WTC11 (cell line): ENCODE data around the gene RHOBTB1. TPM values are rescaled to one million over a fixed set of nuclear protein-coding genes. Genes with fewer than 3 reads are reported as not detected.

Source experiments
- ATAC-seq: fragments of 200-7000 bp; cut with Tn5 transposase; 2 replicates; pipeline ENCODE4 v1.10.0; 2021; ENCODE audit warnings: mild to moderate bottlenecking, moderate library complexity
- CTCF ChIA-PET: fragments of 300-600 bp; sonication (Branson Sonifier 250); formaldehyde crosslinking; loops from one replicate; lab custom pipeline; 2021; ENCODE audit warnings: antibody characterized with exemption; lab: Charles Lee
- POLR2A ChIA-PET: fragments of 350-600 bp; sonication (Branson Sonifier 250); formaldehyde crosslinking; loops from one replicate; lab custom pipeline; 2021; ENCODE audit warnings: antibody characterized with exemption; lab: Charles Lee
- DNase-seq: peaks from one replicate; pipeline ENCODE4 v3.0.0; 2021; ENCODE audit warnings: low spot score
- H3K27ac Mint-ChIP-seq: 2 replicates; pipeline ENCODE4 v1.8.0; 2021; ENCODE audit warnings: mixed read lengths
- H3K27me3 Mint-ChIP-seq: 2 replicates; pipeline ENCODE4 v1.8.0; 2021; ENCODE audit warnings: low read depth, mild to moderate bottlenecking, moderate library complexity, mixed read lengths
- H3K36me3 Mint-ChIP-seq: 2 replicates; pipeline ENCODE4 v1.8.0; 2021; ENCODE audit warnings: mixed read lengths
- H3K4me1 Mint-ChIP-seq: 2 replicates; pipeline ENCODE4 v1.8.0; 2022; ENCODE audit warnings: mixed read lengths
- H3K4me3 Mint-ChIP-seq: 2 replicates; pipeline ENCODE4 v1.8.0; 2021; ENCODE audit warnings: mild to moderate bottlenecking, moderate library complexity, mixed read lengths
- H3K9me3 Mint-ChIP-seq: 2 replicates; pipeline ENCODE4 v1.8.0; 2021; ENCODE audit warnings: mixed read lengths
- CBFB ChIP-seq: sonication (generic); formaldehyde crosslinking; IDR thresholded peaks from 2 replicates; pipeline ENCODE4 v1.8.1; 2022; ENCODE audit warnings: mild to moderate bottlenecking, low read depth, missing genetic modification reagents
- ETV6 ChIP-seq: sonication (generic); formaldehyde crosslinking; IDR thresholded peaks from 2 replicates; pipeline ENCODE4 v1.8.1; 2022; ENCODE audit warnings: mild to moderate bottlenecking, missing genetic modification reagents
- GTF2I ChIP-seq: fragments of 250-450 bp; sonication (Bioruptor Pico); conservative IDR thresholded peaks from 2 replicates; pipeline ENCODE4 v1.4.0; 2021; ENCODE audit warnings: mild to moderate bottlenecking
- IRF2 ChIP-seq: sonication (generic); formaldehyde crosslinking; IDR thresholded peaks from 2 replicates; pipeline ENCODE4 v1.8.0; 2022; ENCODE audit warnings: low read depth, missing genetic modification reagents, borderline replicate concordance
- JAZF1 ChIP-seq: fragments of 250-450 bp; sonication (Bioruptor Pico); IDR thresholded peaks from 2 replicates; pipeline ENCODE4 v1.9.0; 2021; ENCODE audit warnings: moderate library complexity, mild to moderate bottlenecking, inconsistent platforms
- JUN ChIP-seq: sonication (generic); formaldehyde crosslinking; IDR thresholded peaks from 2 replicates; pipeline ENCODE4 v1.8.0; 2023; ENCODE audit warnings: mild to moderate bottlenecking, missing genetic modification reagents
- NFATC4 ChIP-seq: fragments of 250-450 bp; sonication (Bioruptor Pico); IDR thresholded peaks from 2 replicates; pipeline ENCODE4 v1.9.0; 2021; ENCODE audit warnings: mild to moderate bottlenecking
- NR2C2 ChIP-seq: sonication (generic); formaldehyde crosslinking; IDR thresholded peaks from 2 replicates; pipeline ENCODE4 v1.8.0; 2022; ENCODE audit warnings: mild to moderate bottlenecking, missing genetic modification reagents
- RELA ChIP-seq: sonication (generic); formaldehyde crosslinking; IDR thresholded peaks from 2 replicates; pipeline ENCODE4 v1.8.1; 2022; ENCODE audit warnings: missing genetic modification reagents, mild to moderate bottlenecking, borderline replicate concordance
- SMAD4 ChIP-seq: sonication (generic); formaldehyde crosslinking; IDR thresholded peaks from 2 replicates; pipeline ENCODE4 v1.8.0; 2022; ENCODE audit warnings: mild to moderate bottlenecking, missing genetic modification reagents
- ZNF138 ChIP-seq: sonication (generic); formaldehyde crosslinking; conservative IDR thresholded peaks from 2 replicates; pipeline ENCODE4 v1.8.1; 2022; ENCODE audit warnings: mild to moderate bottlenecking, moderate library complexity, missing genetic modification reagents
- ZNF263 ChIP-seq: sonication (generic); formaldehyde crosslinking; IDR thresholded peaks from 2 replicates; pipeline ENCODE4 v1.8.1; 2022; ENCODE audit warnings: low read depth, mild to moderate bottlenecking, moderate library complexity, missing genetic modification reagents
- ZNF396 ChIP-seq: fragments of 250-450 bp; sonication (Bioruptor Pico); IDR thresholded peaks from 2 replicates; pipeline ENCODE4 v1.8.0; 2021; ENCODE audit warnings: mild to moderate bottlenecking, moderate library complexity, borderline replicate concordance
- ZNF671 ChIP-seq: fragments of 250-450 bp; sonication (Bioruptor Pico); IDR thresholded peaks from 2 replicates; pipeline ENCODE4 v1.8.0; 2021; ENCODE audit warnings: mild to moderate bottlenecking
- total RNA-seq: library from RNA; stranded (reverse); gene quantifications from 3 replicates; pipeline ENCODE4 v1.2.3, GENCODE V29; 2021
- TF ChIP-seq, protein P1 (sequence below): sonication (generic); formaldehyde crosslinking; IDR thresholded peaks from 2 replicates; pipeline ENCODE4 v1.8.0; 2023; ENCODE audit warnings: missing genetic modification reagents, mild to moderate bottlenecking, borderline replicate concordance
- TF ChIP-seq, protein P2 (sequence below): fragments of 250-450 bp; sonication (Bioruptor Pico); IDR thresholded peaks from 2 replicates; pipeline ENCODE4 v1.9.0; 2021; ENCODE audit warnings: mild to moderate bottlenecking
- TF ChIP-seq, protein P3 (sequence below): sonication (generic); formaldehyde crosslinking; IDR thresholded peaks from 2 replicates; pipeline ENCODE4 v1.8.0; 2023; ENCODE audit warnings: missing genetic modification reagents
- TF ChIP-seq, protein P4 (sequence below): sonication (generic); formaldehyde crosslinking; IDR thresholded peaks from 2 replicates; pipeline ENCODE4 v1.8.1; 2022; ENCODE audit warnings: mild to moderate bottlenecking, missing genetic modification reagents, moderate library complexity, borderline replicate concordance
- TF ChIP-seq, protein P5 (sequence below): sonication (generic); formaldehyde crosslinking; conservative IDR thresholded peaks from 2 replicates; pipeline ENCODE4 v1.8.1; 2023; ENCODE audit warnings: mild to moderate bottlenecking, low read depth, missing genetic modification reagents, moderate library complexity
- TF ChIP-seq, protein P6 (sequence below): sonication (generic); formaldehyde crosslinking; IDR thresholded peaks from 2 replicates; pipeline ENCODE4 v1.8.1; 2023; ENCODE audit warnings: mild to moderate bottlenecking, moderate library complexity, missing genetic modification reagents
- TF ChIP-seq, protein P7 (sequence below): fragments of 250-450 bp; sonication (Bioruptor Pico); IDR thresholded peaks from 2 replicates; pipeline ENCODE4 v1.9.0; 2021; ENCODE audit warnings: moderate library complexity, mild to moderate bottlenecking, inconsistent platforms, borderline replicate concordance

Gene RHOBTB1
- total RNA-seq, 1 experiment from 2014 or later, result 6.9 TPM

DNA sequence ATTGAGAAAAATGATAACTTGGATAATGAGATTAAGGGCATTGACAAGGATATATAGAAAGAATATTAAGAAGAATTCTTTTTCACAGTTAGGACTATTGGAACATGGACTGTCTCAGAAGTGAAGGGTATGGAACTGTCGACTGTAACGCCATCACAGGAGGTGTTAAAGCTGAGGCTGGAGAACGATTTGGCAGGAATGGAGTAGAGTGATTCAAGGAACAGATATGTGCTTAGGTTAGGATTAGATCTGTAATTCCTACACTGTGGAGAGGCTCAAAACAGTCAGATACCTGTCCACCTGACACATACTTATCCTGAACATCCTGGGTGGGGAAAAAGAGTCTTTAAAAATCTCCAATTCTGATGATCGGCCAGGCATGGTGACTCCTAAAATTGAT lies 30.9 kb downstream of the RHOBTB1 start (continued):
- TF ChIP-seq, protein P1, sequence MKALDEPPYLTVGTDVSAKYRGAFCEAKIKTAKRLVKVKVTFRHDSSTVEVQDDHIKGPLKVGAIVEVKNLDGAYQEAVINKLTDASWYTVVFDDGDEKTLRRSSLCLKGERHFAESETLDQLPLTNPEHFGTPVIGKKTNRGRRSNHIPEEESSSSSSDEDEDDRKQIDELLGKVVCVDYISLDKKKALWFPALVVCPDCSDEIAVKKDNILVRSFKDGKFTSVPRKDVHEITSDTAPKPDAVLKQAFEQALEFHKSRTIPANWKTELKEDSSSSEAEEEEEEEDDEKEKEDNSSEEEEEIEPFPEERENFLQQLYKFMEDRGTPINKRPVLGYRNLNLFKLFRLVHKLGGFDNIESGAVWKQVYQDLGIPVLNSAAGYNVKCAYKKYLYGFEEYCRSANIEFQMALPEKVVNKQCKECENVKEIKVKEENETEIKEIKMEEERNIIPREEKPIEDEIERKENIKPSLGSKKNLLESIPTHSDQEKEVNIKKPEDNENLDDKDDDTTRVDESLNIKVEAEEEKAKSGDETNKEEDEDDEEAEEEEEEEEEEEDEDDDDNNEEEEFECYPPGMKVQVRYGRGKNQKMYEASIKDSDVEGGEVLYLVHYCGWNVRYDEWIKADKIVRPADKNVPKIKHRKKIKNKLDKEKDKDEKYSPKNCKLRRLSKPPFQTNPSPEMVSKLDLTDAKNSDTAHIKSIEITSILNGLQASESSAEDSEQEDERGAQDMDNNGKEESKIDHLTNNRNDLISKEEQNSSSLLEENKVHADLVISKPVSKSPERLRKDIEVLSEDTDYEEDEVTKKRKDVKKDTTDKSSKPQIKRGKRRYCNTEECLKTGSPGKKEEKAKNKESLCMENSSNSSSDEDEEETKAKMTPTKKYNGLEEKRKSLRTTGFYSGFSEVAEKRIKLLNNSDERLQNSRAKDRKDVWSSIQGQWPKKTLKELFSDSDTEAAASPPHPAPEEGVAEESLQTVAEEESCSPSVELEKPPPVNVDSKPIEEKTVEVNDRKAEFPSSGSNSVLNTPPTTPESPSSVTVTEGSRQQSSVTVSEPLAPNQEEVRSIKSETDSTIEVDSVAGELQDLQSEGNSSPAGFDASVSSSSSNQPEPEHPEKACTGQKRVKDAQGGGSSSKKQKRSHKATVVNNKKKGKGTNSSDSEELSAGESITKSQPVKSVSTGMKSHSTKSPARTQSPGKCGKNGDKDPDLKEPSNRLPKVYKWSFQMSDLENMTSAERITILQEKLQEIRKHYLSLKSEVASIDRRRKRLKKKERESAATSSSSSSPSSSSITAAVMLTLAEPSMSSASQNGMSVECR, result no peak
- no peak for TF ChIP-seq ZNF263 (CRISPR knock-in tag)
- TF ChIP-seq ZNF671 (CRISPR knock-in tag), result no peak
- TF ChIP-seq JUN (CRISPR knock-in tag), result no peak
- TF ChIP-seq IRF2 (CRISPR knock-in tag), result no peak
- TF ChIP-seq, protein P2, sequence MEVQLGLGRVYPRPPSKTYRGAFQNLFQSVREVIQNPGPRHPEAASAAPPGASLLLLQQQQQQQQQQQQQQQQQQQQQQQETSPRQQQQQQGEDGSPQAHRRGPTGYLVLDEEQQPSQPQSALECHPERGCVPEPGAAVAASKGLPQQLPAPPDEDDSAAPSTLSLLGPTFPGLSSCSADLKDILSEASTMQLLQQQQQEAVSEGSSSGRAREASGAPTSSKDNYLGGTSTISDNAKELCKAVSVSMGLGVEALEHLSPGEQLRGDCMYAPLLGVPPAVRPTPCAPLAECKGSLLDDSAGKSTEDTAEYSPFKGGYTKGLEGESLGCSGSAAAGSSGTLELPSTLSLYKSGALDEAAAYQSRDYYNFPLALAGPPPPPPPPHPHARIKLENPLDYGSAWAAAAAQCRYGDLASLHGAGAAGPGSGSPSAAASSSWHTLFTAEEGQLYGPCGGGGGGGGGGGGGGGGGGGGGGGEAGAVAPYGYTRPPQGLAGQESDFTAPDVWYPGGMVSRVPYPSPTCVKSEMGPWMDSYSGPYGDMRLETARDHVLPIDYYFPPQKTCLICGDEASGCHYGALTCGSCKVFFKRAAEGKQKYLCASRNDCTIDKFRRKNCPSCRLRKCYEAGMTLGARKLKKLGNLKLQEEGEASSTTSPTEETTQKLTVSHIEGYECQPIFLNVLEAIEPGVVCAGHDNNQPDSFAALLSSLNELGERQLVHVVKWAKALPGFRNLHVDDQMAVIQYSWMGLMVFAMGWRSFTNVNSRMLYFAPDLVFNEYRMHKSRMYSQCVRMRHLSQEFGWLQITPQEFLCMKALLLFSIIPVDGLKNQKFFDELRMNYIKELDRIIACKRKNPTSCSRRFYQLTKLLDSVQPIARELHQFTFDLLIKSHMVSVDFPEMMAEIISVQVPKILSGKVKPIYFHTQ (CRISPR knock-in tag), result no peak
- TF ChIP-seq ZNF396 (CRISPR knock-in tag), result no peak
- TF ChIP-seq, protein P3, sequence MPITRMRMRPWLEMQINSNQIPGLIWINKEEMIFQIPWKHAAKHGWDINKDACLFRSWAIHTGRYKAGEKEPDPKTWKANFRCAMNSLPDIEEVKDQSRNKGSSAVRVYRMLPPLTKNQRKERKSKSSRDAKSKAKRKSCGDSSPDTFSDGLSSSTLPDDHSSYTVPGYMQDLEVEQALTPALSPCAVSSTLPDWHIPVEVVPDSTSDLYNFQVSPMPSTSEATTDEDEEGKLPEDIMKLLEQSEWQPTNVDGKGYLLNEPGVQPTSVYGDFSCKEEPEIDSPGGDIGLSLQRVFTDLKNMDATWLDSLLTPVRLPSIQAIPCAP (CRISPR knock-in tag), result no peak

DNA sequence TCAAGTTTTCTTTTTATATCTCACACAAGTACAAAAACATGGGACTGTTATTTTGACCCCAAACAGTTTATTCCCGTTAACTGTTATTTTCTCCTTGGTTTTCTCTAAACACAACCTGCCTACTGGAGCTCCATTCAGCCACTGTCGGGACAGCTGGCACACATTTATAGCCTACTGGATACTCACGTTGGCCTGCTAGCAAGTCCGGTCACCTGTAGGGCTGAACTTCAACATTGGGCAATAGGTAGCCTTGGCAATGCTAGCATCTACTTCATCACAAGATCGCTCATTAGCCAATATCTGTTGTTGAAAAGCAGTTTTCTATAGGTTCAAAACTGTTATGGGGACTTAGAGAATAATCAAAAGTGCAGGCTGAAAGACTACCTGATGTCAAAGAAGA lies 32.3 kb downstream of the RHOBTB1 start:
- no peak for DNase-seq
- no peak overlapping the region for H3K27ac Mint-ChIP-seq
- H3K4me1 Mint-ChIP-seq, result peaks cover 2% of the 10 kb centered on the region; the same call in 1 of the 2 replicates
- peaks cover 10% of the 10 kb centered on the region for H3K9me3 Mint-ChIP-seq
- TF ChIP-seq CBFB (CRISPR knock-in tag), result no peak
- no peak for TF ChIP-seq ZNF138 (CRISPR knock-in tag)
- no peak for TF ChIP-seq ETV6 (CRISPR knock-in tag)
- TF ChIP-seq, protein P4, sequence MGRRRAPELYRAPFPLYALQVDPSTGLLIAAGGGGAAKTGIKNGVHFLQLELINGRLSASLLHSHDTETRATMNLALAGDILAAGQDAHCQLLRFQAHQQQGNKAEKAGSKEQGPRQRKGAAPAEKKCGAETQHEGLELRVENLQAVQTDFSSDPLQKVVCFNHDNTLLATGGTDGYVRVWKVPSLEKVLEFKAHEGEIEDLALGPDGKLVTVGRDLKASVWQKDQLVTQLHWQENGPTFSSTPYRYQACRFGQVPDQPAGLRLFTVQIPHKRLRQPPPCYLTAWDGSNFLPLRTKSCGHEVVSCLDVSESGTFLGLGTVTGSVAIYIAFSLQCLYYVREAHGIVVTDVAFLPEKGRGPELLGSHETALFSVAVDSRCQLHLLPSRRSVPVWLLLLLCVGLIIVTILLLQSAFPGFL, result no peak
- TF ChIP-seq, protein P5, sequence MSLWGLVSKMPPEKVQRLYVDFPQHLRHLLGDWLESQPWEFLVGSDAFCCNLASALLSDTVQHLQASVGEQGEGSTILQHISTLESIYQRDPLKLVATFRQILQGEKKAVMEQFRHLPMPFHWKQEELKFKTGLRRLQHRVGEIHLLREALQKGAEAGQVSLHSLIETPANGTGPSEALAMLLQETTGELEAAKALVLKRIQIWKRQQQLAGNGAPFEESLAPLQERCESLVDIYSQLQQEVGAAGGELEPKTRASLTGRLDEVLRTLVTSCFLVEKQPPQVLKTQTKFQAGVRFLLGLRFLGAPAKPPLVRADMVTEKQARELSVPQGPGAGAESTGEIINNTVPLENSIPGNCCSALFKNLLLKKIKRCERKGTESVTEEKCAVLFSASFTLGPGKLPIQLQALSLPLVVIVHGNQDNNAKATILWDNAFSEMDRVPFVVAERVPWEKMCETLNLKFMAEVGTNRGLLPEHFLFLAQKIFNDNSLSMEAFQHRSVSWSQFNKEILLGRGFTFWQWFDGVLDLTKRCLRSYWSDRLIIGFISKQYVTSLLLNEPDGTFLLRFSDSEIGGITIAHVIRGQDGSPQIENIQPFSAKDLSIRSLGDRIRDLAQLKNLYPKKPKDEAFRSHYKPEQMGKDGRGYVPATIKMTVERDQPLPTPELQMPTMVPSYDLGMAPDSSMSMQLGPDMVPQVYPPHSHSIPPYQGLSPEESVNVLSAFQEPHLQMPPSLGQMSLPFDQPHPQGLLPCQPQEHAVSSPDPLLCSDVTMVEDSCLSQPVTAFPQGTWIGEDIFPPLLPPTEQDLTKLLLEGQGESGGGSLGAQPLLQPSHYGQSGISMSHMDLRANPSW (CRISPR knock-in tag), result no peak
- TF ChIP-seq NR2C2, result no peak
- TF ChIP-seq, protein P6, sequence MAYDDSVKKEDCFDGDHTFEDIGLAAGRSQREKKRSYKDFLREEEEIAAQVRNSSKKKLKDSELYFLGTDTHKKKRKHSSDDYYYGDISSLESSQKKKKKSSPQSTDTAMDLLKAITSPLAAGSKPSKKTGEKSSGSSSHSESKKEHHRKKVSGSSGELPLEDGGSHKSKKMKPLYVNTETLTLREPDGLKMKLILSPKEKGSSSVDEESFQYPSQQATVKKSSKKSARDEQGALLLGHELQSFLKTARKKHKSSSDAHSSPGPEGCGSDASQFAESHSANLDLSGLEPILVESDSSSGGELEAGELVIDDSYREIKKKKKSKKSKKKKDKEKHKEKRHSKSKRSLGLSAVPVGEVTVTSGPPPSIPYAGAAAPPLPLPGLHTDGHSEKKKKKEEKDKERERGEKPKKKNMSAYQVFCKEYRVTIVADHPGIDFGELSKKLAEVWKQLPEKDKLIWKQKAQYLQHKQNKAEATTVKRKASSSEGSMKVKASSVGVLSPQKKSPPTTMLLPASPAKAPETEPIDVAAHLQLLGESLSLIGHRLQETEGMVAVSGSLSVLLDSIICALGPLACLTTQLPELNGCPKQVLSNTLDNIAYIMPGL (CRISPR knock-in tag), result no peak
- TF ChIP-seq JAZF1 (CRISPR knock-in tag), result no peak
- no peak for TF ChIP-seq IRF2 (CRISPR knock-in tag)
- no peak for TF ChIP-seq RELA (CRISPR knock-in tag)
- TF ChIP-seq GTF2I (CRISPR knock-in tag), result no peak
- no peak for TF ChIP-seq NFATC4 (CRISPR knock-in tag)
- TF ChIP-seq, protein P7, sequence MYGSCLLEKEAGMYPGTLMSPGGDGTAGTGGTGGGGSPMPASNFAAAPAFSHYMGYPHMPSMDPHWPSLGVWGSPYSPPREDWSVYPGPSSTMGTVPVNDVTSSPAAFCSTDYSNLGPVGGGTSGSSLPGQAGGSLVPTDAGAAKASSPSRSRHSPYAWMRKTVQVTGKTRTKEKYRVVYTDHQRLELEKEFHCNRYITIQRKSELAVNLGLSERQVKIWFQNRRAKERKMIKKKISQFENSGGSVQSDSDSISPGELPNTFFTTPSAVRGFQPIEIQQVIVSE (CRISPR knock-in tag), result no peak
- no peak for TF ChIP-seq SMAD4
- no peaks in the 10 kb centered on the region for H3K27me3 Mint-ChIP-seq
- ATAC-seq, result no peak
- ChIA-PET POLR2A (no interaction called here), CTCF (no interaction called here)
- peaks cover 11% of the 10 kb centered on the region for H3K36me3 Mint-ChIP-seq
- no peak overlapping the region for H3K4me3 Mint-ChIP-seq
